Measurements from ENCODE around the gene ITGB7.
A peak's percentile ranks its signal among the peaks of the same experiment; 100 is the strongest.

The ITGB7 gene

GRCh38 chr12:53200458-53201176 is 6.4 kb downstream of the ITGB7 start:
- DNase-seq, result peak; percentile 98
- H2AFZ ChIP-seq (ENCODE audit: low read length), result no peak overlapping the region
- no peaks in the 10 kb centered on the region for H3K9me3 ChIP-seq (replicated peaks; ENCODE audit: insufficient read depth, low read length)
- peak overlapping the region; percentile 97 for H3K4me2 ChIP-seq (ENCODE audit: low read depth, low read length)
- no peak for TF ChIP-seq CTCF (IDR thresholded peaks at IDR 0.05; ENCODE audit: low read length)
- H3K36me3 ChIP-seq (replicated peaks; ENCODE audit: insufficient read depth, low read length), result peaks cover 42% of the 10 kb centered on the region
- H3K27ac ChIP-seq (ENCODE audit: low read length), result peak overlapping the region; percentile 99
- H3K4me3 ChIP-seq (ENCODE audit: low read length), result peak overlapping the region; percentile 94
- no peaks in the 10 kb centered on the region for H3K27me3 ChIP-seq (replicated peaks; ENCODE audit: insufficient read depth, low read length)
- no peaks in the 10 kb centered on the region for H3K9me2 ChIP-seq (replicated peaks; ENCODE audit: insufficient read depth, low read length)
- H3K9ac ChIP-seq (ENCODE audit: low read length), result peak overlapping the region; percentile 99
- peaks cover 95% of the 10 kb centered on the region for H3K79me2 ChIP-seq (ENCODE audit: low read length)
- H4K20me1 ChIP-seq (ENCODE audit: insufficient read depth, low read length), result peaks cover 18% of the 10 kb centered on the region
- peaks cover 97% of the 10 kb centered on the region for H3F3A ChIP-seq (ENCODE audit: insufficient read depth, low read length)
- H3K4me1 ChIP-seq (ENCODE audit: low read length), result peaks cover 30% of the 10 kb centered on the region

- H4K20me1 ChIP-seq (ENCODE audit: insufficient read depth, low read length), result peaks cover 23% of the 10 kb centered on the region
- peak overlapping the region; percentile 94 for H3K4me3 ChIP-seq (ENCODE audit: low read length)
- H3K27ac ChIP-seq (ENCODE audit: low read length), result peak overlapping the region; percentile 99
- H2AFZ ChIP-seq (ENCODE audit: low read length), result no peak overlapping the region
- peaks cover 34% of the 10 kb centered on the region for H3K4me1 ChIP-seq (ENCODE audit: low read length)
- H3K4me2 ChIP-seq (ENCODE audit: low read depth, low read length), result peak overlapping the region; percentile 97
- peaks cover 97% of the 10 kb centered on the region for H3F3A ChIP-seq (ENCODE audit: insufficient read depth, low read length)
- DNase-seq, result no peak
- TF ChIP-seq EZH2phosphoT487 (IDR thresholded peaks at IDR 0.05; ENCODE audit: low read length) (no peak), EZH2 (optimal IDR thresholded peaks at IDR 0.05; ENCODE audit: low read depth, low read length) (no peak), CTCF (IDR thresholded peaks at IDR 0.05; ENCODE audit: low read length) (no peak)
- peak overlapping the region; percentile 99 for H3K9ac ChIP-seq (ENCODE audit: low read length)
- H3K79me2 ChIP-seq (ENCODE audit: low read length), result peaks cover 95% of the 10 kb centered on the region
- H3K27me3 ChIP-seq (replicated peaks; ENCODE audit: insufficient read depth, low read length), result no peaks in the 10 kb centered on the region
- H3K9me3 ChIP-seq (replicated peaks; ENCODE audit: insufficient read depth, low read length), result no peaks in the 10 kb centered on the region
- H3K9me2 ChIP-seq (replicated peaks; ENCODE audit: insufficient read depth, low read length), result no peaks in the 10 kb centered on the region
- H3K36me3 ChIP-seq (replicated peaks; ENCODE audit: insufficient read depth, low read length), result peaks cover 43% of the 10 kb centered on the region
Observed at GRCh38 chr12:53200107-53200457, 7.0 kb downstream of the ITGB7 start.

- no peak overlapping the region for H2AFZ ChIP-seq (ENCODE audit: low read length)
- H3K27ac ChIP-seq (ENCODE audit: low read length), result peak overlapping the region; percentile 99
- H3K4me3 ChIP-seq (ENCODE audit: low read length), result peak overlapping the region; percentile 94
- peak overlapping the region; percentile 99 for H3K9ac ChIP-seq (ENCODE audit: low read length)
- TF ChIP-seq EZH2 (optimal IDR thresholded peaks at IDR 0.05; ENCODE audit: low read depth, low read length), result no peak
- 0 out of 2 replicates have a peak, but pooled peaks have one; percentile 5 for TF ChIP-seq CTCF (IDR thresholded peaks at IDR 0.05; ENCODE audit: low read length)
- no peaks in the 10 kb centered on the region for H3K9me2 ChIP-seq (replicated peaks; ENCODE audit: insufficient read depth, low read length)
- H3K79me2 ChIP-seq (ENCODE audit: low read length), result peaks cover 95% of the 10 kb centered on the region
- peaks cover 45% of the 10 kb centered on the region for H3K36me3 ChIP-seq (replicated peaks; ENCODE audit: insufficient read depth, low read length)
- H4K20me1 ChIP-seq (ENCODE audit: insufficient read depth, low read length), result peaks cover 27% of the 10 kb centered on the region
- no peaks in the 10 kb centered on the region for H3K9me3 ChIP-seq (replicated peaks; ENCODE audit: insufficient read depth, low read length)
- H3K27me3 ChIP-seq (replicated peaks; ENCODE audit: insufficient read depth, low read length), result no peaks in the 10 kb centered on the region
- peaks cover 97% of the 10 kb centered on the region for H3F3A ChIP-seq (ENCODE audit: insufficient read depth, low read length)
- H3K4me1 ChIP-seq (ENCODE audit: low read length), result peaks cover 38% of the 10 kb centered on the region
- peak; percentile 39 for DNase-seq
- H3K4me2 ChIP-seq (ENCODE audit: low read depth, low read length), result peak overlapping the region; percentile 97
Observed at GRCh38 chr12:53199700-53200099, 7.4 kb downstream of the ITGB7 start.

Data from MM.1S (cell line).